Measurements from ENCODE around the gene SNX4.
"Not testable (repeated sequence)": the region's sequence is repeated elsewhere in the genome, so short reads cannot be mapped to it uniquely, and the experiment has no call there.

The SNX4 gene

GRCh38 chr3:125433611-125434041 lies 86.4 kb downstream of the SNX4 start:
- no peak overlapping the region for H3K9ac ChIP-seq (ENCODE audit: low read length in 2 of 2)
- H3K4me3 ChIP-seq (ENCODE audit: low read length in 2 of 2) = no peak overlapping the region
- no peaks in the 10 kb centered on the region for H3K9me3 ChIP-seq (ENCODE audit: control insufficient read depth in 2 of 2, low read length in 2 of 2)
- H3K27me3 ChIP-seq (ENCODE audit: control insufficient read depth in 1 of 2, insufficient read depth in 2 of 2, low read length in 2 of 2) = no peaks in the 10 kb centered on the region
- H3K27ac ChIP-seq (ENCODE audit: low read length) = no peak overlapping the region
- H3K4me1 ChIP-seq (ENCODE audit: control insufficient read depth, insufficient read depth, low read length) = no peaks in the 10 kb centered on the region
- H3K36me3 ChIP-seq (ENCODE audit: control insufficient read depth in 2 of 2, insufficient read depth in 2 of 2, low read length in 2 of 2) = no peaks in the 10 kb centered on the region

- Histone ChIP-seq H3K27me3 (ENCODE audit: control insufficient read depth in 1 of 2, insufficient read depth in 2 of 2, low read length in 2 of 2) (no peaks in the 10 kb centered on the region), H3K9ac (ENCODE audit: low read length in 2 of 2) (no peak overlapping the region), H3K9me3 (ENCODE audit: control insufficient read depth in 2 of 2, low read length in 2 of 2) (no peaks in the 10 kb centered on the region), H3K36me3 (ENCODE audit: control insufficient read depth in 2 of 2, insufficient read depth in 2 of 2, low read length in 2 of 2) (no peaks in the 10 kb centered on the region), H3K4me1 (ENCODE audit: control insufficient read depth, insufficient read depth, low read length) (no peaks in the 10 kb centered on the region), H3K4me3 (ENCODE audit: low read length in 2 of 2) (no peak overlapping the region), H3K27ac (ENCODE audit: low read length) (no peak overlapping the region)
Measured at GRCh38 chr3:125433091-125433534, 86.9 kb downstream of the SNX4 start.

GRCh38 chr3:125431912-125432790 lies 87.9 kb downstream of the SNX4 start:
- Histone ChIP-seq H3K4me1 (ENCODE audit: control insufficient read depth, insufficient read depth, low read length) (no peaks in the 10 kb centered on the region), H3K27ac (ENCODE audit: low read length) (no peak overlapping the region), H3K9me3 (ENCODE audit: control insufficient read depth in 2 of 2, low read length in 2 of 2) (no peaks in the 10 kb centered on the region), H3K4me3 (ENCODE audit: low read length in 2 of 2) (no peak overlapping the region), H3K27me3 (ENCODE audit: control insufficient read depth in 1 of 2, insufficient read depth in 2 of 2, low read length in 2 of 2) (no peaks in the 10 kb centered on the region), H3K9ac (ENCODE audit: low read length in 2 of 2) (no peak overlapping the region), H3K36me3 (ENCODE audit: control insufficient read depth in 2 of 2, insufficient read depth in 2 of 2, low read length in 2 of 2) (no peaks in the 10 kb centered on the region)

GRCh38 chr3:125431391-125431790 lies 88.6 kb downstream of the SNX4 start:
- Histone ChIP-seq H3K27ac (ENCODE audit: low read length) (no peak overlapping the region), H3K36me3 (ENCODE audit: control insufficient read depth in 2 of 2, insufficient read depth in 2 of 2, low read length in 2 of 2) (no peaks in the 10 kb centered on the region), H3K9ac (ENCODE audit: low read length in 2 of 2) (no peak overlapping the region), H3K27me3 (ENCODE audit: control insufficient read depth in 1 of 2, insufficient read depth in 2 of 2, low read length in 2 of 2) (no peaks in the 10 kb centered on the region), H3K9me3 (ENCODE audit: control insufficient read depth in 2 of 2, low read length in 2 of 2) (no peaks in the 10 kb centered on the region), H3K4me3 (ENCODE audit: low read length in 2 of 2) (no peak overlapping the region), H3K4me1 (ENCODE audit: control insufficient read depth, insufficient read depth, low read length) (no peaks in the 10 kb centered on the region)

- no peaks in the 10 kb centered on the region for H3K27me3 ChIP-seq (ENCODE audit: control insufficient read depth in 1 of 2, insufficient read depth in 2 of 2, low read length in 2 of 2)
- no peaks in the 10 kb centered on the region for H3K9me3 ChIP-seq (ENCODE audit: control insufficient read depth in 2 of 2, low read length in 2 of 2)
- H3K4me3 ChIP-seq (ENCODE audit: low read length in 2 of 2) = no peak overlapping the region
- H3K4me1 ChIP-seq (ENCODE audit: control insufficient read depth, insufficient read depth, low read length) = no peaks in the 10 kb centered on the region
- H3K36me3 ChIP-seq (ENCODE audit: control insufficient read depth in 2 of 2, insufficient read depth in 2 of 2, low read length in 2 of 2) = no peaks in the 10 kb centered on the region
- H3K27ac ChIP-seq (ENCODE audit: low read length) = no peak overlapping the region
- H3K9ac ChIP-seq (ENCODE audit: low read length in 2 of 2) = no peak overlapping the region
Measured at GRCh38 chr3:125428216-125428830, 91.7 kb downstream of the SNX4 start.

- H3K4me3 ChIP-seq (ENCODE audit: low read length in 2 of 2) = no peak overlapping the region
- no peaks in the 10 kb centered on the region for H3K4me1 ChIP-seq (ENCODE audit: control insufficient read depth, insufficient read depth, low read length)
- no peaks in the 10 kb centered on the region for H3K27me3 ChIP-seq (ENCODE audit: control insufficient read depth in 1 of 2, insufficient read depth in 2 of 2, low read length in 2 of 2)
- no peaks in the 10 kb centered on the region for H3K36me3 ChIP-seq (ENCODE audit: control insufficient read depth in 2 of 2, insufficient read depth in 2 of 2, low read length in 2 of 2)
- no peak overlapping the region for H3K9ac ChIP-seq (ENCODE audit: low read length in 2 of 2)
- H3K9me3 ChIP-seq (ENCODE audit: control insufficient read depth in 2 of 2, low read length in 2 of 2) = no peaks in the 10 kb centered on the region
- H3K27ac ChIP-seq (ENCODE audit: low read length) = no peak overlapping the region
Measured at GRCh38 chr3:125418306-125418705, 101.7 kb downstream of the SNX4 start.

GRCh38 chr3:125416235-125416634 lies 103.8 kb downstream of the SNX4 start:
- Histone ChIP-seq H3K4me1 (ENCODE audit: control insufficient read depth, insufficient read depth, low read length) (no peaks in the 10 kb centered on the region), H3K9me3 (ENCODE audit: control insufficient read depth in 2 of 2, low read length in 2 of 2) (no peaks in the 10 kb centered on the region), H3K27ac (ENCODE audit: low read length) (no peak overlapping the region), H3K36me3 (ENCODE audit: control insufficient read depth in 2 of 2, insufficient read depth in 2 of 2, low read length in 2 of 2) (no peaks in the 10 kb centered on the region), H3K9ac (ENCODE audit: low read length in 2 of 2) (no peak overlapping the region), H3K4me3 (ENCODE audit: low read length in 2 of 2) (no peak overlapping the region), H3K27me3 (ENCODE audit: control insufficient read depth in 1 of 2, insufficient read depth in 2 of 2, low read length in 2 of 2) (no peaks in the 10 kb centered on the region)

- no peak overlapping the region for H3K27ac ChIP-seq (ENCODE audit: low read length)
- no peaks in the 10 kb centered on the region for H3K9me3 ChIP-seq (ENCODE audit: control insufficient read depth in 2 of 2, low read length in 2 of 2)
- H3K36me3 ChIP-seq (ENCODE audit: control insufficient read depth in 2 of 2, insufficient read depth in 2 of 2, low read length in 2 of 2) = no peaks in the 10 kb centered on the region
- H3K9ac ChIP-seq (ENCODE audit: low read length in 2 of 2) = no peak overlapping the region
- H3K4me1 ChIP-seq (ENCODE audit: control insufficient read depth, insufficient read depth, low read length) = no peaks in the 10 kb centered on the region
- no peaks in the 10 kb centered on the region for H3K27me3 ChIP-seq (ENCODE audit: control insufficient read depth in 1 of 2, insufficient read depth in 2 of 2, low read length in 2 of 2)
- no peak overlapping the region for H3K4me3 ChIP-seq (ENCODE audit: low read length in 2 of 2)
Measured at GRCh38 chr3:125414669-125415068, 105.3 kb downstream of the SNX4 start.

GRCh38 chr3:125410922-125411321 lies 109.1 kb downstream of the SNX4 start:
- Histone ChIP-seq H3K9me3 (ENCODE audit: control insufficient read depth in 2 of 2, low read length in 2 of 2) (no peaks in the 10 kb centered on the region), H3K4me1 (ENCODE audit: control insufficient read depth, insufficient read depth, low read length) (no peaks in the 10 kb centered on the region), H3K27me3 (ENCODE audit: control insufficient read depth in 1 of 2, insufficient read depth in 2 of 2, low read length in 2 of 2) (no peaks in the 10 kb centered on the region), H3K27ac (ENCODE audit: low read length) (no peak overlapping the region), H3K4me3 (ENCODE audit: low read length in 2 of 2) (no peak overlapping the region), H3K36me3 (ENCODE audit: control insufficient read depth in 2 of 2, insufficient read depth in 2 of 2, low read length in 2 of 2) (no peaks in the 10 kb centered on the region), H3K9ac (ENCODE audit: low read length in 2 of 2) (no peak overlapping the region)

GRCh38 chr3:125406070-125406469 lies 113.9 kb downstream of the SNX4 start:
- no peaks in the 10 kb centered on the region for H3K4me1 ChIP-seq (ENCODE audit: control insufficient read depth, insufficient read depth, low read length)
- H3K36me3 ChIP-seq (ENCODE audit: control insufficient read depth in 2 of 2, insufficient read depth in 2 of 2, low read length in 2 of 2) = no peaks in the 10 kb centered on the region
- H3K9me3 ChIP-seq (ENCODE audit: control insufficient read depth in 2 of 2, low read length in 2 of 2) = no peaks in the 10 kb centered on the region
- H3K27me3 ChIP-seq (ENCODE audit: control insufficient read depth in 1 of 2, insufficient read depth in 2 of 2, low read length in 2 of 2) = no peaks in the 10 kb centered on the region
- H3K27ac ChIP-seq (ENCODE audit: low read length) = no peak overlapping the region
- no peak overlapping the region for H3K4me3 ChIP-seq (ENCODE audit: low read length in 2 of 2)
- no peak overlapping the region for H3K9ac ChIP-seq (ENCODE audit: low read length in 2 of 2)

- H3K4me1 ChIP-seq (ENCODE audit: control insufficient read depth, insufficient read depth, low read length); H3K9ac ChIP-seq (ENCODE audit: low read length in 2 of 2); H3K9me3 ChIP-seq (ENCODE audit: control insufficient read depth in 2 of 2, low read length in 2 of 2); H3K4me3 ChIP-seq (ENCODE audit: low read length in 2 of 2); H3K27ac ChIP-seq (ENCODE audit: low read length); H3K27me3 ChIP-seq (ENCODE audit: control insufficient read depth in 1 of 2, insufficient read depth in 2 of 2, low read length in 2 of 2); H3K36me3 ChIP-seq (ENCODE audit: control insufficient read depth in 2 of 2, insufficient read depth in 2 of 2, low read length in 2 of 2): not testable (repeated sequence)
Measured at GRCh38 chr3:125405515-125405914, 114.5 kb downstream of the SNX4 start.
